GM19463 (cell line): ENCODE results near the gene ELMOD1.
"Not testable (repeated sequence)": the region's sequence is repeated elsewhere in the genome, so short reads cannot be mapped to it uniquely, and the experiment has no call there.

ENCODE experiments used
- ATAC-seq: cut with Tn5 transposase; IDR thresholded peaks from one replicate; pipeline ENCODE4 v1.9.1; 2021; ENCODE audit warnings: mild to moderate bottlenecking, moderate library complexity; ENCODE audit not compliant: unreplicated experiment

The ELMOD1 gene

DNA sequence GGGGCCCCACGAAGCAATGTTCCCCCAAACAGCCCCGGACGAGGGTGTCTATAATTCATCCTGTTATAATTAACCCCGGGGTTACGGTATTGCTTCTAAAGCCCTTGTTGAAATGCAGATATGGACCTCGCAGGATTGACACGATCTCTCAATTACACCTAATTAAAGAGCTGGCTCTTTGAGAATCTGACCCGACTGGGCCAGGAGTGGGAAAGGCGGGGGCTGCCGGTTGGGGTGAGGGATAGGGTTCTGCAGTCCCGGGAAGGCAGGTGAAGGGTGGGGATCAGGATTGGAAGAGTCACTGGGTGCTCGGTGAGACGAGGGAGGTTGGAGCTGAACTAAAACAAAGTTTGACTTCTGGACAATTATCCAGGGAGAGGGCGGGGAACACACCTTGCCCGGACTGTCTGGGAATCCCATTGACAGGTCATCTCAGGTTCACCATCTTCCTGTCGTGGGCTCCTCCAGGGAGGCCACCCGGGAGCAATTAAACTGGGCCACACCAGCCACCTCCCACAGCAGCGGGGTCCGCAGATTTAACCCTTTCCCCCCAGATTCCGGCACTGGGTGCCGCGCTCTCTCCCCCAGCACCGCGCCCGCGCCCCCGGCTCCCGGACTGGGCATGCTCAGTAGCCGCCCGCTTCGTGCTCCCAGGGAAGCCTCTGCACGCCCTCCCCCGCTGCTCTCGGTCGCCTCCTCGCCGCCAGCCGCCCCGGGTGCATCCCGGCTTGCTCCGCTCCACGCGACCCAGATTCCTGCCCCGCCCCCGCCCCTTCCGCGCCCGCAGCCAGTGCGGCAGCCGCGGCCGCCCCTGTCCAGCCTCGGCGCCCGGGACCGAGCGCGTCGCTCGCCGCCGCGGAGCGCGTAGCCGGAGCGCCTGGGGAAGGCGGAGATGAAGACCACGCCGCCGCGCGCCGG is at the start of gene ELMOD1:
TSS of gene ELMOD1 (plus strand) at position 688 of the 918 bp plus-strand sequence. CDS start 27,043 bp downstream, outside the sequence.
- peak; percentile 45 for ATAC-seq

DNA sequence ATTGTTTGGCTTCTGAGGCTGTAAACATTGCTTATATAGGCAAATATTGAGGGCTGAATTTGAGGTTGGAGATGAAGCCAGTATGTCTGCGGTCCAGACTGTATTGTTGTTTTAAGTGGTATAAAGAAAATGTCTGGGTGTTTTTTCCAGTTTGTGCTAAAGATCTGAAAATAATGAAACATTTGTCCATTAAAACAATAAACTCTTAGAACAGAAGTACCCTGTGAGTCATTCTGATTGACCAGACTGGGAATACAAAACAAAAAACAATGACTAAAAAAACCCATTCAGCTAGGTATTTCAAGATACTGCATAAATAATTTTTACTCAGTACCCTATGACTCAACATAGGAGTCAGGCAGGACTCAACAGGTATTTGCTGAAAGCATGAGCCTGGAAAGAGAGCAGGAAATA is 45.8 kb upstream of the ELMOD1 start:
- peak; percentile 61 for ATAC-seq

DNA sequence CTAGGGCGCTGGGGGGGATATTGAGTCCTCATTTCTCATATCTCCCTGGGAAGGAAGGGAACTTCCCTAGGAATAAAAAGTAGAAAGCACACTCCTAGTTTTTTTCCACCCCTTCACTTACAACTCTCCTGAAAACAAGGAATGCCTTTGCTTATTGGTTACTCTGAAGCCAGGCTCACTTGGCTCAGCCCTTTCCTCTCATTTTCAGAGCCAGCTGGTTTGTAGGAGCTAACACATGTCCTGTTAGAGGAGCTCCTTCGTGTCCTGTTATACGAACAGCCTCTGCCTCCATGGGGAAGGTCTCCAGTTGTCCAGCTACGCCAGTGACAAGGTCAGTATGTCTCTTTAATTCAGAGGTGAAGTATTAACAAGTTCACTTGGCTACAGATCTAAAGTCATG is 43.0 kb upstream of the ELMOD1 start:
- ATAC-seq, result no peak

DNA sequence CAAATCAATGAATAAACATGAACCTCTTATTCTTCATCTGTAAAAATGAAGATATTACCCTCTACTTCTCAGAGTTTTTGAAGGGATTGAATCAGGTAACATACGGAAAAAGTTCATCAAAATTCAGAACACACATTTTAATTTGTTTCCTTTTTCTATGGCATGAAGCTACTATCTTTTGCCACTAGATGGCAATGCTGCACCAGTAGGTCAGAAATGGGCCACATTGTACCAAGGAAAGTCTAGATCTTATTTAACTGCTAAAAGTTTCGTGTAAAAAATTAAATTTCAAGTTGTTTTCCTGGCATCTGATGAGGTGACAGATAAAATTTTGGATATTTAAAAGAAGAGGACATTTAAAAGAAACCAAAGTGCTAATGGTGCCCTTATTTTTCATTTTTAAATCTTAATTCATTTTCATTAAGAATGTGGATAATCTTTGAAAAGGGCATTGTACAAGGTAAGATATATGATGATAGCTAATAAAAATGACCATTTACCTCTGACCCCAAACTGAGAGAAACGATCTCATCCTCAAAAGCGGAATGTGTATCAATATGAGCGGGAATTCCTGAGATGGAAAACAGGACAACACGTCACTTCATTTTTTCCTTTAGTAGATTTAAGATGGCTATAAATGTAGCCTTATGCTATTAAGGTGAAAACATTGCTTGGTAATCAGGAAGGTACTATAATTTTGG is 41.5 kb upstream of the ELMOD1 start:
- ATAC-seq, result peak; percentile 64

DNA sequence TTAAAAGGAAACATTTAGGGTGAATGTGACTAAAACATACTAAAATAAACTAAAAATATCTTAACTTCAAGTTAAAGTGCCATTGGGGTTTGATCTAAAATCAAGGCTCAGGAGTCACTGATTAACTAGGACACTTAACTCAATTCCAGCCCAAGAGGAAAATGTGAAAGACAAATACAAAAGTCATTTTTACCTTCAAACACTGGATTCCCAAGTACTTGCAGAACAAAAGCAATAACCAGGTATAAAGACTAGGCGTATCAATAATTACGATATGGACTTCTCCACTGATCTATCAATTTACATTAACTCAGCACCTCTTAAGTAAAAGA is 41.0 kb upstream of the ELMOD1 start:
- no peak for ATAC-seq

DNA sequence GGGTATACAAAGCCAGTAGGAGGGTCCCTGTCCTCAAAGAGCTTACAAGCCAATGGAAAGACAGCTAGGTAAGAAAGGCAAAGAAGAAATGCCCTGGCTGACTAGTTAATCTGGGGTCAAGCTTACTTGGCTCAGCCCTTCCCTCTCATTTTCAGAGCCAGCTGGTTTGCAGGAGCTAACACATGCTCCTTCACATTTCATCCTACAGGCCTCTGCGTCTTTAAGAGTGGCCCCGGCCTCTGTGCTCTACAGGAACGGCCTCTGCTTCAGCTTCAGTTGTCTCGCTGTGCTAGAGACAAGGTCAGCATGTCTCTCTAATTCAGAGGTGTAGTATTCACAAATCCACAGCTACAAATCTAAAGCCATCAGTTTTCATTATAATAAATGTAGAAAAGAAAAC is 40.6 kb upstream of the ELMOD1 start:
- no peak for ATAC-seq

DNA sequence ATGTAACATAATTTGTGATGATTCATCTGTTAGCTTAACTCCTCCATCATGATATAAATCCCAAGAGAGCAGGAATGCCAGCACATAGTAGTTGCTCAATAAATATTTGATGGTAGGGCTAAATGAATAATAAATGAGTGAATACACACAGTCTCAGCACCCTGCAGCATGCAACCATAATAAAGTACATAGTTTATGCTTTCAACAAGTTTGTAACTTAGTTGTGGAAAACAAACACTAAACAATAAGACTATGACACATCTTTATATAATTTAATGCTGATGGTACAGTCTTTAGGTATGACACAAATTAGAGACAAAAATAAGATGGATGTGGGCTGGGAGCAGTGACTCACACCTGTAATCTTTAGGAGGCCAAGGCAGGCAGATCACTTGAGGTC is 29.3 kb upstream of the ELMOD1 start:
- no peak for ATAC-seq

DNA sequence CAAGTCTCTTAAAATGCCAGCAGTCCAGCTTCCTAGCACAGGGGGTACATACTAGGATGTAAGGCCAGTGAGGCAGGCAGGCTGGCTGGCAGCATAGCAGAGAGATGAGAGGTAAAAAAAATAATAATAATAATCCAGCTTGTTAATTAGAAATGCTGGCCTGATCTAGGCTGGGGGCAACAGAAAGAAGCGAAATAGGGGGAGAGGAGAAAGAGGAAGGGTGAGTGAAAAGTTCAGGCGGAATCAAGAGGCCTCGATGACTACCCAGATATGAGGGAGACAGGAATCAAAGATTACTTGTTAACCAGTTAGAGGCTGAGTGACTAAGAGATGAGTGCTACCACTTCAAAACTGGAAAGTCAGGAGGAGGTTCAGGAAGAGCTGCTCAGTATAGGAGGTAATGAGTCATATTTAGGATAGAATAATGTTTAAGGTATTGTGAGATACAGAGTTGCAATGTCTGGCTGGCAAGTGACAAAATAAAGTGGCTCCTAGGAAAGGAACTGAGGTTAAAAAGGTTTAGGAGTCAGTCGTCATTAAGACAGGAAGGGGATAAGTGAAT is 28.2 kb upstream of the ELMOD1 start:
- no peak for ATAC-seq

DNA sequence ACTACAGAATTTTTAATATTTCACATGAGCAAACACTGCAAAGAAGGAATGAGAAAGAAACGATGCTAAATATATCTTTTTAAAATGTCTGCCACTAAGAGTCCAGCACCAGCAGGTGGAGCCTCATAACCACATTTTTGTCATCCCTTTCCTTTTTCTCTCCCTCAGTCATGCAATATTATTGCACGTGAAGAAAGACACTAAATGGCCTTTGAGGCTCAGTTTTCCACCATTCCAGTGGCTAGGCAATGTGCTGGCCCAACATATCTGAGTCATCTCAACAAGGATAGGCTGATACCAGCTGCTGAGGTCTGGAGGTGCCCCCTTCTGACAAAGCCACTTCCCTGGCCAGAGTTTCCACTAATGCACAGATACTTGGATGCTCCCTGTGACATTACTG is 27.2 kb upstream of the ELMOD1 start:
- ATAC-seq, result peak; percentile 23

DNA sequence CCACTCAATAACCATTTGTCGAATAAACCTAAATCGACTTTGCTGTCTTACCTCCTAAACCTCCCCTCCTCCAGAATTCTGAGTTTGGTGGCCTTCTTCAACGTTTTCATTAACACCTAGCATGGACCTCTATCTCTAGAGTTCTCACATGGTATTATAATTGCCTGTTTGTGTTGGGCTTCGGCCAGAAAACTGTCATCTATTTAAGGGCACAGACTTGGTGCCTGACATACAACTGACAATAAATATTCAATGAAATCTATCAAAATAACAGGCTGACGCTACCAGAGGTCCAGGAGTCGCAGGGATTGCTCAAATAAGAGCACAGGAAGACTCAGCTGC is 26.1 kb upstream of the ELMOD1 start:
- ATAC-seq, result peak; percentile 8

DNA sequence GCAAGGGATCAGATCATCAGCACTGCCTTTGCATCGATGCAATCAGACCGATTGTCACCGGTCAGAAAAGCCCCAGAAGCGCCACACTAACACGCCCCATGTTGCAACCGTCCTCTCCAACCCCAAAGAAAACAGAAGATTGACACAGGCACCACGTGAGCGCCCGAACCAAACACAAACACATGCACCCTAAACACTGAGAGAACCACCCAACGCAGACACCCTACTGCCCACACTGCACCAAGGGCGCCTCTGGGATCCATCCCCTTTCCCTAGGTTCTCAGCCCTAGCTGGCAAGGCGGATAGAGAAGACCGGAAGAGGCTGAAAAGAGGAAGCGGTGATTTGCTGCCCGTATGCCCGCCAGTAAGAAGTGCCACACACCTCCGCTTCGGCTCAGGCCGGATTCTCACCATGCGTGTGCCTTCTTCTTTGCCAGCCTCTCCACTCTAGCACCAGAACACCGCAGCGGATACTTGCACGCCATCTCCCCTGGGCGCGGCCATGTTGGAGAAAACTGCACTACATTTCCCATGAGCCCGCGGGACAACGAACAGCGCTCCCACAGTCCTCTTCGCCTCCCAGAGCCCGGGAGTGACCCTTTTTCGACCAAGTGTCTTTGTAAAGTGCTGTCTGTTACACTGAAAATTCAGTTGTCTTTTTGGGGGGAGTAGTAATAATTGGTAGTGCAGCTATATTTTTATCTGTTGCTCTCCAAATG is 25.6 kb upstream of the ELMOD1 start, which contains the start of gene ALKBH8:
TSS of gene ALKBH8 (minus strand) at position 517 of the 719 bp plus-strand sequence. CDS start 4,842 bp downstream, outside the sequence.
- peak; percentile 71 for ATAC-seq

DNA sequence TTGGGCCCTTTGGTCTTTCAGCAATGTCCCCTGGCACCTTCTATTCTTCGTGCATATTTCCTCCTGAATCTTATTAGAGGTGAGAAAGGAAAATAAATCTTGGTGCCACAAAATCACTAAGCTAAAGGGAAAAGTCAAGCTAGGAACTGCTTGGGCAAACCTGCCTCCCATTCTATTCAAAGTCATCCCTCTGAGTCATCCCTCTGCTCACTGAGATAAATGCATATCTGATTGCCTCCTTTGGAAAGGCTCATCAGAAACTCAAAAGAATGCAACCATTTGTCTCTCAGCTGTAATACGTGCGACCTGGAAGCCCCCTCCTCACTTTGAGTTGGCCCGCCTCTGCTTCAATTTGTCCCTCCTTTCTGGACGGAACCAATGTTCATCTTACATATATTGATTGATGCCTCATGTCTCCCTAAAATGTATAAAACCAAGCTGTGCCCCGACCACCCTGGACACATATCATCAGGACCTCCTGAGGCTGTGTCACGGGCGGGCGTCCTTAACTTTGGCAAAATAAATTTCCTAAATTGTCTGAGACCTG is 24.9 kb upstream of the ELMOD1 start:
- ATAC-seq, result not testable (repeated sequence)

DNA sequence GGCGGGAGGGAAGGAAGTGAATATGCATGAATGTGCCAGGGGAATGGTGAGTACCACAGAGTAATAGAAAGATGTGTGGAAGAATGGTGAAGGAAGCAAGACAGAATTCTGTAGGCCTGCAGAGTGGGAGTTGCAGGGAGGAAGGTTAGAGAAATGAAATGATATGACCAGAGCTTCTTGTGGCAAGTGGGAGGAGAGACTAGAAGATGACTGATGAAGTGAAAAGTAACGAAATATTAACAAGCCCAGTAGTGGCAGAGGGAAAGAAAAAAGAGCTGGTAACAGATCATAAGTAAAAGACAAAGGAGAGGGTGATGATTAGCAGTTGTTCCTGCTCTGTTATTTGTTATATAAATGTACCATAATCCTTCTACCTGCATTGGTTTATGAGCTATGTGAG is 24.4 kb upstream of the ELMOD1 start:
- no peak for ATAC-seq

DNA sequence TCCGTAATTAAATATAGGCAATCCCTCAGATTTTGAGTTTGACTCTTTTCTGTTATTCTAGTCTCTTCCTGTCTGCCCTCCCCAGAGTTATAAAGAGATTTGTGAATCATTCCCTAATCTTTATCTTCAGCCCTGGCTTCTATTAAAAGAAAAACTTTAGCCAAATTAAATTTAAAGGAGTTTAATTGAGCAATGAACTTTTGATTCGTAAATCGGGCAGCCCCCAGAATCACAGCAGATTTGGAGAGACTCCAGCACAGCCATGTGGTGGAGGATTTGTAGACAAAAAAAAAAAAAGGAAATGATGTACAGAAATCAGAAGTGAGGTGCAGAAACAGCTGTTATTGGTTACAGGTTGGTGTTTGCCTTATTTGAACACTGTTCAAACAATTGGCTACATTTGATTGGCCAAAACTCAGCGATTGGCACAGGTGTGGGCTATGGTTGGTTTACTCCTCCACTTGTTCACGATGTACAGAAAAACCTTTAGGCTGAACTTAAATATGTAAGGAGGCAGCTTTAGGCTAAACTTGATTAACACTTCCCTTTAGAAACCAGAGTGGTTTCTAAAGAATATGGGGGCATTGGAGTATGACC is 23.1 kb upstream of the ELMOD1 start:
- no peak for ATAC-seq

DNA sequence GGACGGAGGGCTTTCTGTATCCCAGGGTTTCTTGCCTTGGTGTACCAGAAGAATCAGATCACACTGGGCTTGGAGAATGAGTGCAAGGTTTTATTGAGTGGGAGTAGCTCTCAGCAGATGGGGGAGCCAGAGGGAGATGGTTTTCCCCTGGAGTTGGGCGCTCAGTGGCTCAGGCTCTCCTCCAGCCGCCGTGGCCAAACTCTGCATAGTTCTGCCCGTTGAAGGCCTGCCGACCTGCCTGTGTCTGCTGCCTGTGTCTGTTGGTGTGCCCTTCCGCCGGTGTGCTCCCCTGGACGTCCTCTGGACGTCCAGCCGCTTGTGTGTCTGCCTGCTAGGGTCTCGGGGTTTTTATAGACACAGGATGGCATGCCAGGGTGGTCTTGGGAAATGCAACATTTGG is 20.9 kb upstream of the ELMOD1 start:
- no peak for ATAC-seq

DNA sequence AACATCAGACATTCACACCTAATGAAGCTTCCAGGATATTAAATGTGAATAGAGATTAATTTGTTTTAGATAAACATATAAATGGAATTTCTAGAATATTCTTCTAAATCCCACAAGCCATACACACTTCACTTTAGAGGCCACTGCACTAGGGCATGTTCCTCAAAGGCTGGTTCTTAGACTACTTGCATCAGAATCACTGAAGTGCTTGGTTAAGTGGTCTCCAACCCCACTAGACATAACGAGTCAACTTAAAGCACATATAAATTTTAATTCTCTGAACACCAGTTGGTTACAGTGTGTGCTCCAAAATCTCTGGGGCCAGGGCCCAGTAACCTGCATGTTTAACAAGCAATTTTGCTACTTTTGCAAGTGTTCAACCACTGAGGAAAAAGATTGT is 17.5 kb upstream of the ELMOD1 start:
- ATAC-seq, result no peak

DNA sequence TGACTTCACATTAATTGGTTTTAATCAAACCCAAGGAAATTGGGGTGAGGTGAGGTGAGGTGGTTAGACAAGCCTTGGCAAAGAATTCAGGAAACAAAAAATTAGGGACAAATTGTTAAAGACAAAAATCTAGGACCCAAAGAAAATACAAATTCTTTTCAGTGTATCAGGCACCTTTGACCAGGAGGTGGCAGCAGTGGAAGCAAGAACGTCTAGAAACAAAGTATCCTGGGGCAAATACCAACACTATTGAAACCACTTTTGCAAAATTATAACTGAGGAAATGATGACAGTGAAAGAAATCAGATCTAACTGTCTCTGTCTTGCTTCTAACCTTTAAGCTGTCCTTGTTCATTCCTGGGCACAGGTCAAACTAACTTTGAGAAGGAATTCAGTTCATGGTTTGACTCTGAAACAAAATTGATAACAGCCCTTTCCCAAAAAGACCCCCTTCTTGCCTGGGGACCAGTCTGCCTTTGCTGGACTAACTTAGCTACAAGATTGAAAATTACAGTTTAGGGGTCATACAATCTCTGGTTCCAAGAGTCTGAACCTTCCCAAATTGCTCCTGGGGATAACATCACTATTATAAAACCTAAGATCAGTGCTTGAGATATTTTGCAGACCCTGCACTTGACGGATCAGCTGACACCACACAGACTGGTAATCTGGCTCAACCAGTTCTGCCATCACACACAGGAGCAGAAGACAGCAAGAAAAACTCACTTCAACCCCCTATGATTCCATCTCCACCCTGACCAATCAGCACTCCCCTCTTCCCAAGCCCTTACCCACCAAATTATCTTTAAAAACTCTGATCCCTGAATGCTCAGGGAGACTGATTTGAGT is 14.2 kb upstream of the ELMOD1 start:
- not testable (repeated sequence) for ATAC-seq

DNA sequence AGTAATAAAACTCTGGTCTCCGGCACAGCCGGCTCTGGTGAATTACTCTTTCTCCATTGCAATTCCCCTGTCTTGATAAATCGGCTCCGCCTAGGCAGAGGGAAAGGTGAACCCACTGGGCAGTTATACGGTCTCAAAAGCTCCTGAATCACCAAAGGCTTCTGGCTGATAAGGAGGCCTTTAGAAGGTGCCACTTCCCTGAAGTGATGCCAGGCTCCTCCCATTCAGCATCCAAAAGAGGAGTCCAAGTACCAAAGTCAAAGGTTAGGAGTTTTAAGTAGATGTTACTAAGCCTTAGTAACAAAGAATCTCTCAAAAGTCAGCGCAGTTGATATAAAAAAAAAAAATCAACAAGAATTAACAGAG is 13.6 kb upstream of the ELMOD1 start:
- no peak for ATAC-seq

DNA sequence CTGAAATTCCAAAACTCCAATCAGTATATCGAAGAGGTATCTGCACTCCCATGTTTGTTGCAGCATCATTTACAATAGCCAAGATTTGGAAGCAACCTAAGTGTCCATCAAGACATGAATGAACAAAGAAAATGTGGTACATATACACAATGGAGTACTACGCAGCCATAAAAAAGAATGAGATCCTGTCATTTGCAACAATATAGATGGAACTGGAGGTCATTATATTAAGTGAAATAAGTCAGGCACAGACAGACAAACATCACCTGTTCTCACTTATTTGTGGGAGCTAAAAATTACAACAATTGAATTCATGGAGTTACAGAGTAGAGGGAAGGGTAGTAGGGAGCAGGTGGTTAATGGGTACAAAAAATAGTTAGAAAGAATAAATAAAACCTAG is 11.8 kb upstream of the ELMOD1 start:
- ATAC-seq, result not testable (repeated sequence)

DNA sequence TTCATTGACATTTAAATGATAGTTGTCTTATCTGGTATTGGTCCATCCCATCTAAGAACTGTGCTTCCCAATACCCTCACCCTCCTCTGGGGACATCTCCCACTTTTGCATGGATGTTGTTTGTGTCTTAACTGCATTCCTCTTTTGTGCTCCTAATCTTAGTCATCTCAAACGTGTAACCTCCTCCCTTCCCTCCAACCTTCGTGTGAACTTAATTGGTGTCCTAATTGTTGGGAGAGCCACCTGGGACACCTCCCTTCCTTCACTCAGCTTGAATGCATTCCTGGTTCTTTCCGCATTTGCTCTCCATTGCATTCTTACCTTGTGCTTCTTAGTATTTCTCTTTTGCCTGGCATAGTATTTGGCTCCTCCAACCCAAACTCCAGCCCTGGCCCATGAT is 9.8 kb upstream of the ELMOD1 start:
- ATAC-seq, result no peak
